Measurements from ENCODE around the gene NAA25. TPM values are rescaled to one million over a fixed set of nuclear protein-coding genes. Genes with fewer than 3 reads are reported as not detected.
A peak's percentile ranks its signal among the peaks of the same experiment; 100 is the strongest.

The NAA25 gene
- polyA plus RNA-seq, 1 of the 3 experiments (the other 2 are of a cell fraction) = 4.4 TPM

GRCh38 chr12:112097641-112098040 is 10.9 kb downstream of the NAA25 start:
- TF ChIP-seq, protein P1, sequence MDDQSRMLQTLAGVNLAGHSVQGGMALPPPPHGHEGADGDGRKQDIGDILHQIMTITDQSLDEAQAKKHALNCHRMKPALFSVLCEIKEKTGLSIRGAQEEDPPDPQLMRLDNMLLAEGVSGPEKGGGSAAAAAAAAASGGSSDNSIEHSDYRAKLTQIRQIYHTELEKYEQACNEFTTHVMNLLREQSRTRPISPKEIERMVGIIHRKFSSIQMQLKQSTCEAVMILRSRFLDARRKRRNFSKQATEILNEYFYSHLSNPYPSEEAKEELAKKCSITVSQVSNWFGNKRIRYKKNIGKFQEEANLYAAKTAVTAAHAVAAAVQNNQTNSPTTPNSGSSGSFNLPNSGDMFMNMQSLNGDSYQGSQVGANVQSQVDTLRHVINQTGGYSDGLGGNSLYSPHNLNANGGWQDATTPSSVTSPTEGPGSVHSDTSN (IDR thresholded peaks at IDR 0.05) = no peak
- TF ChIP-seq POLR2AphosphoS5 (IDR thresholded peaks at IDR 0.05; ENCODE audit: low read depth, low read length) = no peak
- TF ChIP-seq NRF1 (IDR thresholded peaks at IDR 0.05; ENCODE audit: low read depth, low read length) = no peak
- WGBS (ENCODE audit: low lambda C conversion rate) = 89% methylated on average over 8 of the region's 8 CpGs
- H2AFZ ChIP-seq (ENCODE audit: low read depth) = no peak overlapping the region
- H3K9ac ChIP-seq = no peak overlapping the region
- H4K20me1 ChIP-seq (ENCODE audit: insufficient read depth) = peaks cover 32% of the 10 kb centered on the region
- H3K79me2 ChIP-seq (ENCODE audit: insufficient read depth) = peaks cover 99% of the 10 kb centered on the region
- DNase-seq = no peak
- no peak overlapping the region for H3K4me2 ChIP-seq
- no peak overlapping the region for H3K27ac ChIP-seq (ENCODE audit: low read depth in 2 of 2, low read length in 1 of 2)
- CTCF ChIA-PET = interaction anchor here (2.2 kb wide), 1 partner anchor 11 kb away, joined by 6 read pairs; the partner anchor contains the start of gene NAA25
- no peak overlapping the region for H3K4me3 ChIP-seq (ENCODE audit: low read depth in 2 of 2, low read length in 1 of 2)
- no peaks in the 10 kb centered on the region for H3K27me3 ChIP-seq (ENCODE audit: insufficient read depth)
- H3K9me3 ChIP-seq = no peaks in the 10 kb centered on the region
- no peaks in the 10 kb centered on the region for H3K9me2 ChIP-seq
- POLR2A ChIA-PET = no interaction called here
- peaks cover 6 to 47% of the 10 kb centered on the region in 2 experiments for H3K36me3 ChIP-seq (replicated peaks in 1 of 2; ENCODE audit: control insufficient read depth in 1 of 2, insufficient read depth in 2 of 2, low read length in 1 of 2)
- peaks cover 0 to 11% of the 10 kb centered on the region in 2 experiments; a peak in 2 of 4 replicates for H3K4me1 ChIP-seq (ENCODE audit: control insufficient read depth in 1 of 2, insufficient read depth in 2 of 2, low read depth in 1 of 2, low read length in 1 of 2)
- H3F3A ChIP-seq (replicated peaks; ENCODE audit: insufficient read depth) = peaks cover 6% of the 10 kb centered on the region

GRCh38 chr12:112096667-112097066 is 11.9 kb downstream of the NAA25 start:
- Histone ChIP-seq H3K4me1 (ENCODE audit: control insufficient read depth in 1 of 2, insufficient read depth in 2 of 2, low read depth in 1 of 2, low read length in 1 of 2) (peaks cover 0 to 11% of the 10 kb centered on the region in 2 experiments; a peak in 2 of 4 replicates), H4K20me1 (ENCODE audit: insufficient read depth) (peaks cover 24% of the 10 kb centered on the region), H3K27ac (ENCODE audit: low read depth in 2 of 2, low read length in 1 of 2) (peak overlapping the region in 1 of 2 experiments; percentile 58; a peak in 2 of 4 replicates), H2AFZ (ENCODE audit: low read depth) (no peak overlapping the region), H3K9me2 (no peaks in the 10 kb centered on the region), H3K9ac (no peak overlapping the region), H3K9me3 (no peaks in the 10 kb centered on the region), H3K27me3 (ENCODE audit: insufficient read depth) (no peaks in the 10 kb centered on the region), H3F3A (replicated peaks; ENCODE audit: insufficient read depth) (peaks cover 6% of the 10 kb centered on the region), H3K36me3 (replicated peaks in 1 of 2; ENCODE audit: control insufficient read depth in 1 of 2, insufficient read depth in 2 of 2, low read length in 1 of 2) (peaks cover 6 to 49% of the 10 kb centered on the region in 2 experiments), H3K79me2 (ENCODE audit: insufficient read depth) (peaks cover 99% of the 10 kb centered on the region), H3K4me2 (peak overlapping the region; percentile 50), H3K4me3 (ENCODE audit: low read depth in 2 of 2, low read length in 1 of 2) (no peak overlapping the region)
- ChIA-PET POLR2A (no interaction called here), CTCF (interaction anchor here (2.2 kb wide), 1 partner anchor 12 kb away, joined by 6 read pairs; the partner anchor contains the start of gene NAA25)
- WGBS (ENCODE audit: low lambda C conversion rate) = 27% methylated on average over 2 of the region's 2 CpGs
- no peak for DNase-seq
- TF ChIP-seq TEAD4 (IDR thresholded peaks at IDR 0.05; ENCODE audit: borderline replicate concordance, insufficient read depth) = no peak
- peak; percentile 93 for TF ChIP-seq JUND (IDR thresholded peaks at IDR 0.05)
- TF ChIP-seq POLR2AphosphoS5 (IDR thresholded peaks at IDR 0.05; ENCODE audit: low read depth, low read length) = peak; percentile 31; the same call in 1 of the 2 replicates
- peak; percentile 63; the same call in 1 of the 2 replicates for TF ChIP-seq TCF12 (IDR thresholded peaks at IDR 0.05)
- peak; percentile 98 for TF ChIP-seq FOSL2 (IDR thresholded peaks at IDR 0.05; ENCODE audit: borderline replicate concordance, low read depth)
- no peak for TF ChIP-seq RXRA (IDR thresholded peaks at IDR 0.05; ENCODE audit: borderline replicate concordance, low read depth)
- 0 out of 4 replicates have a peak, but pooled peaks of 1 of the 2 experiments have one; percentile 17 for TF ChIP-seq EP300 (IDR thresholded peaks at IDR 0.05; ENCODE audit: borderline replicate concordance in 1 of 2, low read depth in 1 of 2, low read length in 1 of 2)
- TF ChIP-seq SIN3A (IDR thresholded peaks at IDR 0.05; ENCODE audit: borderline replicate concordance, low read depth, low read length) = no peak
- TF ChIP-seq USF2 (IDR thresholded peaks at IDR 0.05; ENCODE audit: borderline replicate concordance, low read depth, low read length) = no peak
- no peak for TF ChIP-seq GATA2 (CRISPR knock-in tag; IDR thresholded peaks at IDR 0.05)
- TF ChIP-seq, protein P2, sequence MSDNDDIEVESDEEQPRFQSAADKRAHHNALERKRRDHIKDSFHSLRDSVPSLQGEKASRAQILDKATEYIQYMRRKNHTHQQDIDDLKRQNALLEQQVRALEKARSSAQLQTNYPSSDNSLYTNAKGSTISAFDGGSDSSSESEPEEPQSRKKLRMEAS (IDR thresholded peaks at IDR 0.05; ENCODE audit: low read depth) = no peak
- TF ChIP-seq MXI1 (IDR thresholded peaks at IDR 0.05; ENCODE audit: low read depth, low read length) = no peak
- TF ChIP-seq ELF1 (IDR thresholded peaks at IDR 0.05) = peak; percentile 83
- TF ChIP-seq, protein P3, sequence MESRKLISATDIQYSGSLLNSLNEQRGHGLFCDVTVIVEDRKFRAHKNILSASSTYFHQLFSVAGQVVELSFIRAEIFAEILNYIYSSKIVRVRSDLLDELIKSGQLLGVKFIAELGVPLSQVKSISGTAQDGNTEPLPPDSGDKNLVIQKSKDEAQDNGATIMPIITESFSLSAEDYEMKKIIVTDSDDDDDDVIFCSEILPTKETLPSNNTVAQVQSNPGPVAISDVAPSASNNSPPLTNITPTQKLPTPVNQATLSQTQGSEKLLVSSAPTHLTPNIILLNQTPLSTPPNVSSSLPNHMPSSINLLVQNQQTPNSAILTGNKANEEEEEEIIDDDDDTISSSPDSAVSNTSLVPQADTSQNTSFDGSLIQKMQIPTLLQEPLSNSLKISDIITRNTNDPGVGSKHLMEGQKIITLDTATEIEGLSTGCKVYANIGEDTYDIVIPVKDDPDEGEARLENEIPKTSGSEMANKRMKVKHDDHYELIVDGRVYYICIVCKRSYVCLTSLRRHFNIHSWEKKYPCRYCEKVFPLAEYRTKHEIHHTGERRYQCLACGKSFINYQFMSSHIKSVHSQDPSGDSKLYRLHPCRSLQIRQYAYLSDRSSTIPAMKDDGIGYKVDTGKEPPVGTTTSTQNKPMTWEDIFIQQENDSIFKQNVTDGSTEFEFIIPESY (IDR thresholded peaks at IDR 0.05; ENCODE audit: borderline replicate concordance, low read depth) = no peak
- TF ChIP-seq, protein P1 (IDR thresholded peaks at IDR 0.05) = peak; percentile 78
- no peak for TF ChIP-seq FOXM1 (IDR thresholded peaks at IDR 0.05; ENCODE audit: low read depth)
- TF ChIP-seq, protein P4, sequence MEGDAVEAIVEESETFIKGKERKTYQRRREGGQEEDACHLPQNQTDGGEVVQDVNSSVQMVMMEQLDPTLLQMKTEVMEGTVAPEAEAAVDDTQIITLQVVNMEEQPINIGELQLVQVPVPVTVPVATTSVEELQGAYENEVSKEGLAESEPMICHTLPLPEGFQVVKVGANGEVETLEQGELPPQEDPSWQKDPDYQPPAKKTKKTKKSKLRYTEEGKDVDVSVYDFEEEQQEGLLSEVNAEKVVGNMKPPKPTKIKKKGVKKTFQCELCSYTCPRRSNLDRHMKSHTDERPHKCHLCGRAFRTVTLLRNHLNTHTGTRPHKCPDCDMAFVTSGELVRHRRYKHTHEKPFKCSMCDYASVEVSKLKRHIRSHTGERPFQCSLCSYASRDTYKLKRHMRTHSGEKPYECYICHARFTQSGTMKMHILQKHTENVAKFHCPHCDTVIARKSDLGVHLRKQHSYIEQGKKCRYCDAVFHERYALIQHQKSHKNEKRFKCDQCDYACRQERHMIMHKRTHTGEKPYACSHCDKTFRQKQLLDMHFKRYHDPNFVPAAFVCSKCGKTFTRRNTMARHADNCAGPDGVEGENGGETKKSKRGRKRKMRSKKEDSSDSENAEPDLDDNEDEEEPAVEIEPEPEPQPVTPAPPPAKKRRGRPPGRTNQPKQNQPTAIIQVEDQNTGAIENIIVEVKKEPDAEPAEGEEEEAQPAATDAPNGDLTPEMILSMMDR (IDR thresholded peaks at IDR 0.05) = no peak

Measured in SK-N-SH (cell line).